Lower leg skin (tissue), 3 donors: ENCODE data around the gene SP1.

Source experiments
- POLR2A ChIP-seq, 2 donors: fragments of 450-650 bp; IDR thresholded peaks; one replicate each; pipeline ENCODE4 v1.6.1; 2016 to 2017; ENCODE audit warnings: antibody characterized with exemption in 2 of 2, mild to moderate bottlenecking in 1 of 2, moderate library complexity in 1 of 2
- TF ChIP-seq, protein P1 (sequence below), 3 donors: fragments of 450-650 bp; IDR thresholded peaks; one replicate each; pipeline ENCODE4 v1.5.1; 2016; ENCODE audit warnings: antibody characterized with exemption in 3 of 3, mild to moderate bottlenecking in 3 of 3, moderate library complexity in 2 of 3

DNA sequence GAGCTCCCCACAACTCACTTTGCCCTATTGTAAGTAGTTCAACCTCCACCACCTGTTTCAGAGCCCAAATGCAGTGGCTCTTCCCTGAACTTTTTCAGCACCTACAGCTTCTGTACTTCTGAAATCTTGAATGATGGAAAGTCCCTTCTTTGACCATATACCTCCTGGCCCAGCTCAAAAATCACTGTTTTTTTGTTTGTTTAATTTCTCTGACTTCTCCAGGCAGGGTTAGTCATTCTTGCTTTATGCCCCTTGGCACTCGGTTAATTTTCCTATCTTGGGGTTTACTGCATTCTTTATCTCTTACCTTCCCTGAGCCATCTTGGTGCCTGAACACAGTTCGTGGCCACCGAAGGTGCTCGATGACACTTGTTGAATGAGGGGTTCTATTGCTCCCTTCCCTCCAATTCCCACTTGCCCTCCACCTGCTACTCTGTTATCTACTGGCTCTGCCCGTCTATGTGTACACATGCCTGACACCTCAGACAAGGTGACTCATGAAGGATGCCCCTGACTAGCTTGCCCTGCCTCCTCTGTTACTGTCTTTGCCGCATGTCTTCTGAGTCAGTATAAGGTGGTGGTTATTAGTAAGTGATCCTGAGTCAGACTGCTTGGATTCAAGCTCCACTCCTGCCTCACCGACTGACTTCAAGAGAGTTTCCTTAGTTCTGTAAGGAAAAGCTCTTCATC is 48.1 kb downstream of the SP1 start:
- TF ChIP-seq, protein P1, sequence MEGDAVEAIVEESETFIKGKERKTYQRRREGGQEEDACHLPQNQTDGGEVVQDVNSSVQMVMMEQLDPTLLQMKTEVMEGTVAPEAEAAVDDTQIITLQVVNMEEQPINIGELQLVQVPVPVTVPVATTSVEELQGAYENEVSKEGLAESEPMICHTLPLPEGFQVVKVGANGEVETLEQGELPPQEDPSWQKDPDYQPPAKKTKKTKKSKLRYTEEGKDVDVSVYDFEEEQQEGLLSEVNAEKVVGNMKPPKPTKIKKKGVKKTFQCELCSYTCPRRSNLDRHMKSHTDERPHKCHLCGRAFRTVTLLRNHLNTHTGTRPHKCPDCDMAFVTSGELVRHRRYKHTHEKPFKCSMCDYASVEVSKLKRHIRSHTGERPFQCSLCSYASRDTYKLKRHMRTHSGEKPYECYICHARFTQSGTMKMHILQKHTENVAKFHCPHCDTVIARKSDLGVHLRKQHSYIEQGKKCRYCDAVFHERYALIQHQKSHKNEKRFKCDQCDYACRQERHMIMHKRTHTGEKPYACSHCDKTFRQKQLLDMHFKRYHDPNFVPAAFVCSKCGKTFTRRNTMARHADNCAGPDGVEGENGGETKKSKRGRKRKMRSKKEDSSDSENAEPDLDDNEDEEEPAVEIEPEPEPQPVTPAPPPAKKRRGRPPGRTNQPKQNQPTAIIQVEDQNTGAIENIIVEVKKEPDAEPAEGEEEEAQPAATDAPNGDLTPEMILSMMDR (IDR thresholded peaks at IDR 0.05): no peak
- no peak for TF ChIP-seq POLR2A (IDR thresholded peaks at IDR 0.05)
